GM21423 (cell line): ENCODE measurements around the gene MOCOS.
"Not testable (repeated sequence)": the region's sequence is repeated elsewhere in the genome, so short reads cannot be mapped to it uniquely, and the experiment has no call there.

Source experiments
- ATAC-seq: cut with Tn5 transposase; IDR thresholded peaks from one replicate; pipeline ENCODE4 v1.9.1; 2021; ENCODE audit warnings: mild to moderate bottlenecking, moderate library complexity; ENCODE audit not compliant: unreplicated experiment

The MOCOS gene

GRCh38 chr18:36200354-36200771 lies 13.1 kb downstream of the MOCOS start:
- no peak for ATAC-seq

- no peak for ATAC-seq
These were observed 14.5 kb downstream of the MOCOS start for GRCh38 chr18:36201765-36202164.

- no peak for ATAC-seq
These were observed 16.1 kb downstream of the MOCOS start for GRCh38 chr18:36203360-36203895.

GRCh38 chr18:36205166-36205565 lies 17.9 kb downstream of the MOCOS start:
- ATAC-seq = no peak

GRCh38 chr18:36207303-36207702 lies 20.0 kb downstream of the MOCOS start:
- no peak for ATAC-seq

- not testable (repeated sequence) for ATAC-seq
These were observed 20.7 kb downstream of the MOCOS start for GRCh38 chr18:36207969-36208368.

GRCh38 chr18:36211612-36212065 lies 24.3 kb downstream of the MOCOS start:
- no peak for ATAC-seq

- ATAC-seq = no peak
These were observed 25.2 kb downstream of the MOCOS start for GRCh38 chr18:36212301-36213171.

- ATAC-seq = no peak
These were observed 27.5 kb downstream of the MOCOS start for GRCh38 chr18:36214811-36215210.

- no peak for ATAC-seq
These were observed 28.3 kb downstream of the MOCOS start for GRCh38 chr18:36215577-36215976.

- ATAC-seq = no peak
These were observed 30.1 kb downstream of the MOCOS start for GRCh38 chr18:36217348-36217747.

GRCh38 chr18:36229188-36229587 lies 41.9 kb downstream of the MOCOS start:
- ATAC-seq = no peak

GRCh38 chr18:36240510-36240909 lies 53.2 kb downstream of the MOCOS start:
- ATAC-seq = not testable (repeated sequence)

GRCh38 chr18:36241831-36242230 lies 54.5 kb downstream of the MOCOS start:
- no peak for ATAC-seq

GRCh38 chr18:36247036-36247435 lies 59.7 kb downstream of the MOCOS start:
- ATAC-seq = no peak

GRCh38 chr18:36249392-36249791 lies 62.1 kb downstream of the MOCOS start:
- no peak for ATAC-seq

GRCh38 chr18:36250827-36251226 lies 63.5 kb downstream of the MOCOS start:
- ATAC-seq = no peak

GRCh38 chr18:36255072-36255698 lies 67.9 kb downstream of the MOCOS start:
- no peak for ATAC-seq

- ATAC-seq = no peak
These were observed 68.8 kb downstream of the MOCOS start for GRCh38 chr18:36256094-36256493.

- no peak for ATAC-seq
These were observed 75.7 kb downstream of the MOCOS start for GRCh38 chr18:36262971-36263370.

GRCh38 chr18:36264283-36264682 lies 77.0 kb downstream of the MOCOS start:
- no peak for ATAC-seq

- no peak for ATAC-seq
These were observed 77.7 kb downstream of the MOCOS start for GRCh38 chr18:36265015-36265414.
